Right lobe of liver (tissue), 4 donors: Measurements from ENCODE around the gene FCER2.
"Not testable (repeated sequence)": the region's sequence is repeated elsewhere in the genome, so short reads cannot be mapped to it uniquely, and the experiment has no call there.

Experiments used
- POLR2A ChIP-seq: fragments of 450-650 bp; IDR thresholded peaks from one replicate; pipeline ENCODE4 v1.6.1; 2017; ENCODE audit warnings: antibody characterized with exemption, mild to moderate bottlenecking
- TF ChIP-seq, protein P1 (sequence below), 4 donors: fragments of 200-600 bp in 3 of 4; fragments of 450-650 bp in 1 of 4; IDR thresholded peaks; one replicate each; pipeline versions ENCODE4 v1.5.1 to v1.8.0; 2016 to 2022; ENCODE audit warnings: antibody characterized with exemption in 4 of 4, mild to moderate bottlenecking in 2 of 4
- donor health status: DM: no; HTN: no; CAD: no.
- donor health status: DM: no; HTN: no; CAD: no.
- donor health status: DM: no; HTN: yes; CAD: no.

DNA sequence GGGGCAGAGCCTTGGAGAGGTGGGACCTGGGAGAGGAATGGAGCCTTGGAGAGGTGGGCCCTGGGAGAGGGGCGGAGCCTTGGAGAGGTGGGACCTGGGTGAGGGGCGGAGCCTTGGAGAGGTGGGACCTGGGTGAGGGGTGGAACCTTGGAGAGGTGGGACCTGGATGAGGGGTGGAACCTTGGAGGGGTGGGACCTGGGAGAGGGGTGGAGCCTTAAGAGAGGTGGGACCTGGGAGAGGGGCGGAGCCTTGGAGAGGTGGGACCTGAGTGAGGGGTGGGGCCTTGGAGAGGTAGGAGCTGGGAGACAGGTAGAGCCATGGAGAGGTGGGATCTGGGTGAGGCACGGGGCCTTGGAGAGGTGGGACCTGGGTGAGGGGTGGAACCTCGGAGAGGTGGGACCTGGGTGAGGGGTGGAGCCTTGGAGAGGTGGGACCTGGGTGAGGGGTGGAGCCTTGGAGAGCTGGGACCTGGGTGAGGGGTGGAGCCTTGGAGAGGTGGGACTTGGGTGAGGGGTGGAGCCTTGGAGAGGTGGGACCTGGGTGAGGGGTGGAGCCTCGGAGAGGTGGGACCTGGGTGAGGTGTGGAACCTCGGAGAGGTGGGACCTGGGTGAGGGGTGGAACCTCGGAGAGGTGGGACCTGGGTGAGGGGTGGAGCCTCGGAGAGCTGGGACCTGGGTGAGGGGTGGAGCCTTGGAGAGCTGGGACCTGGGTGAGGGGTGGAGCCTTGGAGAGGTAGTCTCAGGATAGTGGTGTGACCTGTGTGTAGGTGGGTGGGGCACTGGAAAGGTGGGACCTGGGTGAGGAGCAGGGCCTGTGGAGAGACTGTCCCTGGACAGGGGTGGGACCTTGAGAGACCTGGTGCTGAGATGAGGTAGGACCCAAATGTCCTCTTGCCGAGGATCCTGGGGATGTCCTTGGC lies 58.0 kb downstream of the FCER2 start:
- not testable (repeated sequence) for TF ChIP-seq POLR2A
- TF ChIP-seq, protein P1, sequence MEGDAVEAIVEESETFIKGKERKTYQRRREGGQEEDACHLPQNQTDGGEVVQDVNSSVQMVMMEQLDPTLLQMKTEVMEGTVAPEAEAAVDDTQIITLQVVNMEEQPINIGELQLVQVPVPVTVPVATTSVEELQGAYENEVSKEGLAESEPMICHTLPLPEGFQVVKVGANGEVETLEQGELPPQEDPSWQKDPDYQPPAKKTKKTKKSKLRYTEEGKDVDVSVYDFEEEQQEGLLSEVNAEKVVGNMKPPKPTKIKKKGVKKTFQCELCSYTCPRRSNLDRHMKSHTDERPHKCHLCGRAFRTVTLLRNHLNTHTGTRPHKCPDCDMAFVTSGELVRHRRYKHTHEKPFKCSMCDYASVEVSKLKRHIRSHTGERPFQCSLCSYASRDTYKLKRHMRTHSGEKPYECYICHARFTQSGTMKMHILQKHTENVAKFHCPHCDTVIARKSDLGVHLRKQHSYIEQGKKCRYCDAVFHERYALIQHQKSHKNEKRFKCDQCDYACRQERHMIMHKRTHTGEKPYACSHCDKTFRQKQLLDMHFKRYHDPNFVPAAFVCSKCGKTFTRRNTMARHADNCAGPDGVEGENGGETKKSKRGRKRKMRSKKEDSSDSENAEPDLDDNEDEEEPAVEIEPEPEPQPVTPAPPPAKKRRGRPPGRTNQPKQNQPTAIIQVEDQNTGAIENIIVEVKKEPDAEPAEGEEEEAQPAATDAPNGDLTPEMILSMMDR (IDR thresholded peaks at IDR 0.05): not testable (repeated sequence)
